GM12873 (cell line): ENCODE measurements around the gene SHB.

Experiments
- CTCF ChIP-seq: IDR thresholded peaks from 2 replicates; pipeline ENCODE4 v1.5.1; 2012; ENCODE audit warnings: low read depth, mild to moderate bottlenecking, moderate library complexity, low read length, control low read depth; ENCODE audit not compliant: insufficient read depth; ENCODE audit errors: missing control alignments

The SHB gene

GRCh38 chr9:38006163-38006562, 62.9 kb downstream of the SHB start:
- TF ChIP-seq CTCF: no peak

GRCh38 chr9:38004809-38005560, 64.0 kb downstream of the SHB start:
- TF ChIP-seq CTCF: no peak

- TF ChIP-seq CTCF: no peak
Measured at GRCh38 chr9:38003946-38004808, 64.8 kb downstream of the SHB start.

- TF ChIP-seq CTCF: no peak
Measured at GRCh38 chr9:38003230-38003629, 65.8 kb downstream of the SHB start.

GRCh38 chr9:38001430-38001829, 67.6 kb downstream of the SHB start:
- no peak for TF ChIP-seq CTCF

GRCh38 chr9:38000735-38001134, 68.3 kb downstream of the SHB start:
- no peak for TF ChIP-seq CTCF

- no peak for TF ChIP-seq CTCF
Measured at GRCh38 chr9:38000332-38000731, 68.7 kb downstream of the SHB start.
